ENCODE data around the gene OLFM1. TPM values are rescaled to one million over a fixed set of nuclear protein-coding genes. Genes with fewer than 3 reads are reported as not detected.

Gene OLFM1
- total and polyA plus RNA-seq, 2 donors (not counting 1 experiment from before 2014, with no cell fraction given), result 0.07 TPM; not detected in 1

DNA sequence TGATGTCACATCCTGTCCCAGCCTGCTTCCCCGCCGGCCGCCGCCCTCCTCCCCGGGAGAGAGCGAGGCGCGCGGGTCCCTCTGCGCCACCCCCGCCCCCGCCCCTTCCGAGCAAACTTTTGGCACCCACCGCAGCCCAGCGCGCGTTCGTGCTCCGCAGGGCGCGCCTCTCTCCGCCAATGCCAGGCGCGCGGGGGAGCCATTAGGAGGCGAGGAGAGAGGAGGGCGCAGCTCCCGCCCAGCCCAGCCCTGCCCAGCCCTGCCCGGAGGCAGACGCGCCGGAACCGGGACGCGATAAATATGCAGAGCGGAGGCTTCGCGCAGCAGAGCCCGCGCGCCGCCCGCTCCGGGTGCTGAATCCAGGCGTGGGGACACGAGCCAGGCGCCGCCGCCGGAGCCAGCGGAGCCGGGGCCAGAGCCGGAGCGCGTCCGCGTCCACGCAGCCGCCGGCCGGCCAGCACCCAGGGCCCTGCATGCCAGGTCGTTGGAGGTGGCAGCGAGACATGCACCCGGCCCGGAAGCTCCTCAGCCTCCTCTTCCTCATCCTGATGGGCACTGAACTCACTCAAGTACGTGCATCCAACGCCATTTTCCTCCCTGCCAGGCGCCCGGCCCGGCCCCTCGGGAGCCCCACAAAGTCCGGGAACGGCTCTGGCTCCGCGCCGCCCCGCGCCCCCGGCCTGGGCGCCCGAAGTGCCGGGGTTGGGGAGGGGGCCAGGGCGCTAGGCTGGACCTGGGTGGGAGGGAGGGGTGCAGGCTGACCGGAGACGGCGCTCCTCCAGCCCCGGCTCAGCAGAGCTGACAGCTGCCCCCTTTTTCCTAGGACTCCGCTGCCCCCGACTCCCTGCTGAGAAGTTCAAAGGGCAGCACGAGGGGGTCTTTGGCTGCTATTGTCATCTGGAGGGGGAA lies 12.0 kb upstream of the OLFM1 start:
- Histone ChIP-seq H3K36me3 (replicated peaks in 1 of 2; ENCODE audit: control extremely low read depth in 1 of 2, control insufficient read depth in 1 of 2, extremely low read depth in 1 of 2, insufficient read depth in 2 of 2, low read length in 1 of 2) (no peaks in the 10 kb centered on the region), H3K27me3 (replicated peaks in 1 of 4; ENCODE audit: control extremely low read depth in 1 of 4, control insufficient read depth in 3 of 4, insufficient read depth in 4 of 4, low read length in 3 of 4) (peaks cover 0 to 22% (median under 1%) of the 10 kb centered on the region in 4 experiments), H3K4me3 (ENCODE audit: control extremely low read depth in 1 of 5, extremely low read depth in 1 of 5, insufficient read depth in 1 of 5, low read depth in 2 of 5, low read length in 4 of 5) (no peak overlapping the region), H2AFZ (ENCODE audit: insufficient read depth, low read depth, low read length, poor library complexity, severe bottlenecking) (no peak overlapping the region), H4K20me1 (ENCODE audit: control insufficient read depth, insufficient read depth, low read length, poor library complexity, severe bottlenecking) (no peaks in the 10 kb centered on the region), H3K4me1 (ENCODE audit: control insufficient read depth in 2 of 2, insufficient read depth in 2 of 2, low read length in 2 of 2) (no peaks in the 10 kb centered on the region), H3K9me3 (ENCODE audit: control extremely low read depth in 1 of 3, control insufficient read depth in 2 of 3, insufficient read depth in 1 of 3, low read length in 2 of 3) (peaks cover 0 to 12% (median 0%) of the 10 kb centered on the region in 3 donors), H3K9ac (ENCODE audit: low read length) (no peak overlapping the region), H3K27ac (ENCODE audit: low read length in 2 of 2) (no peak overlapping the region), H3K79me2 (ENCODE audit: control insufficient read depth, insufficient read depth, low read length) (no peaks in the 10 kb centered on the region), H3K4me2 (replicated peaks; ENCODE audit: low read depth, low read length, poor library complexity, severe bottlenecking) (peak overlapping the region; percentile 12)
- intact Hi-C loops (cut with micrococcal nuclease), result no loop called here
- H3K4me3 Mint-ChIP-seq, result no peak overlapping the region
- no peak for DNase-seq
- 6% methylated on average over 74 of the region's 90 CpGs for WGBS (ENCODE audit: insufficient coverage)
- no peak overlapping the region for H3K27ac Mint-ChIP-seq
- ChIA-PET POLR2A (no interaction called here), CTCF (no interaction called here)
- TF ChIP-seq, protein P1, sequence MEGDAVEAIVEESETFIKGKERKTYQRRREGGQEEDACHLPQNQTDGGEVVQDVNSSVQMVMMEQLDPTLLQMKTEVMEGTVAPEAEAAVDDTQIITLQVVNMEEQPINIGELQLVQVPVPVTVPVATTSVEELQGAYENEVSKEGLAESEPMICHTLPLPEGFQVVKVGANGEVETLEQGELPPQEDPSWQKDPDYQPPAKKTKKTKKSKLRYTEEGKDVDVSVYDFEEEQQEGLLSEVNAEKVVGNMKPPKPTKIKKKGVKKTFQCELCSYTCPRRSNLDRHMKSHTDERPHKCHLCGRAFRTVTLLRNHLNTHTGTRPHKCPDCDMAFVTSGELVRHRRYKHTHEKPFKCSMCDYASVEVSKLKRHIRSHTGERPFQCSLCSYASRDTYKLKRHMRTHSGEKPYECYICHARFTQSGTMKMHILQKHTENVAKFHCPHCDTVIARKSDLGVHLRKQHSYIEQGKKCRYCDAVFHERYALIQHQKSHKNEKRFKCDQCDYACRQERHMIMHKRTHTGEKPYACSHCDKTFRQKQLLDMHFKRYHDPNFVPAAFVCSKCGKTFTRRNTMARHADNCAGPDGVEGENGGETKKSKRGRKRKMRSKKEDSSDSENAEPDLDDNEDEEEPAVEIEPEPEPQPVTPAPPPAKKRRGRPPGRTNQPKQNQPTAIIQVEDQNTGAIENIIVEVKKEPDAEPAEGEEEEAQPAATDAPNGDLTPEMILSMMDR (IDR thresholded peaks at IDR 0.05), result no peak
- no peak for TF ChIP-seq EZH2 (IDR thresholded peaks at IDR 0.05; ENCODE audit: borderline replicate concordance, insufficient read depth, low read depth, low read length, poor library complexity, severe bottlenecking)
- H3K4me1 Mint-ChIP-seq, result no peaks in the 10 kb centered on the region
- H3K9me3 Mint-ChIP-seq (ENCODE audit: insufficient read depth), result no peaks in the 10 kb centered on the region
- peaks cover 30% of the 10 kb centered on the region for H3K27me3 Mint-ChIP-seq
- ATAC-seq (ENCODE audit: low read depth), result no peak
